LHCN-M2 (cell line): ENCODE measurements around the gene PDZRN4. TPM values are rescaled to one million over a fixed set of nuclear protein-coding genes. Genes with fewer than 3 reads are reported as not detected.

ENCODE experiments used
- DNase-seq: peaks from one replicate; pipeline ENCODE4 v3.0.0-alpha.2; 2012; ENCODE audit warnings: low read depth
- total RNA-seq: library from RNA; depleted of rRNA; stranded (reverse); fragments of >200 nt; gene quantifications from 2 replicates; pipeline ENCODE4 v1.2.3, GENCODE V29; 2014

PDZRN4 gene
- total RNA-seq, 1 experiment from 2014 or later, result not detected

- DNase-seq, result no peak
Measured at GRCh38 chr12:41356181-41356580, 168.1 kb downstream of the PDZRN4 start.

GRCh38 chr12:41361738-41362137, 173.6 kb downstream of the PDZRN4 start:
- DNase-seq, result no peak

- DNase-seq, result no peak
Measured at GRCh38 chr12:41362510-41362909, 174.4 kb downstream of the PDZRN4 start.

GRCh38 chr12:41362931-41363330, 174.8 kb downstream of the PDZRN4 start:
- DNase-seq, result no peak

- no peak for DNase-seq
Measured at GRCh38 chr12:41364211-41364610, 176.1 kb downstream of the PDZRN4 start.

GRCh38 chr12:41365653-41366171, 177.6 kb downstream of the PDZRN4 start:
- DNase-seq, result no peak

- DNase-seq, result no peak
Measured at GRCh38 chr12:41367726-41368405, 179.7 kb downstream of the PDZRN4 start.

GRCh38 chr12:41380878-41381277, 192.8 kb downstream of the PDZRN4 start:
- DNase-seq, result no peak

- DNase-seq, result no peak
Measured at GRCh38 chr12:41402801-41403200, 214.7 kb downstream of the PDZRN4 start.

GRCh38 chr12:41407232-41407799, 219.2 kb downstream of the PDZRN4 start:
- DNase-seq, result no peak

- no peak for DNase-seq
Measured at GRCh38 chr12:41409628-41410027, 221.5 kb downstream of the PDZRN4 start.

GRCh38 chr12:41418586-41418985, 230.5 kb downstream of the PDZRN4 start:
- DNase-seq, result no peak

- DNase-seq, result no peak
Measured at GRCh38 chr12:41419131-41419893, 231.2 kb downstream of the PDZRN4 start.

GRCh38 chr12:41424651-41425050, 236.5 kb downstream of the PDZRN4 start:
- DNase-seq, result no peak

- DNase-seq, result no peak
Measured at GRCh38 chr12:41433460-41433859, 245.3 kb downstream of the PDZRN4 start.

- DNase-seq, result no peak
Measured at GRCh38 chr12:41436076-41436475, 248.0 kb downstream of the PDZRN4 start.

GRCh38 chr12:41437563-41437962, 249.4 kb downstream of the PDZRN4 start:
- no peak for DNase-seq

- DNase-seq, result no peak
Measured at GRCh38 chr12:41438854-41439541, 250.9 kb downstream of the PDZRN4 start.

GRCh38 chr12:41439801-41440200, 251.7 kb downstream of the PDZRN4 start:
- no peak for DNase-seq

- no peak for DNase-seq
Measured at GRCh38 chr12:41441180-41441579, 253.1 kb downstream of the PDZRN4 start.

GRCh38 chr12:41442896-41443295, 254.8 kb downstream of the PDZRN4 start:
- no peak for DNase-seq

GRCh38 chr12:41443690-41444089, 255.6 kb downstream of the PDZRN4 start:
- no peak for DNase-seq
